ENCODE results near the gene ABCA2.

The ABCA2 gene

GRCh38 chr9:137022662-137023008 lies 5.4 kb downstream of the ABCA2 start:
- TF ChIP-seq ZFX (IDR thresholded peaks at IDR 0.05) = no peak
- no peak for TF ChIP-seq CTCF (conservative IDR thresholded peaks at IDR 0.05)
- peak overlapping the region; percentile 91 for H3K27ac ChIP-seq

GRCh38 chr9:137021979-137022661 lies 5.9 kb downstream of the ABCA2 start:
- TF ChIP-seq CTCF (conservative IDR thresholded peaks at IDR 0.05) = no peak
- no peak for TF ChIP-seq ZFX (IDR thresholded peaks at IDR 0.05)
- peak overlapping the region; percentile 91 for H3K27ac ChIP-seq

DNA sequence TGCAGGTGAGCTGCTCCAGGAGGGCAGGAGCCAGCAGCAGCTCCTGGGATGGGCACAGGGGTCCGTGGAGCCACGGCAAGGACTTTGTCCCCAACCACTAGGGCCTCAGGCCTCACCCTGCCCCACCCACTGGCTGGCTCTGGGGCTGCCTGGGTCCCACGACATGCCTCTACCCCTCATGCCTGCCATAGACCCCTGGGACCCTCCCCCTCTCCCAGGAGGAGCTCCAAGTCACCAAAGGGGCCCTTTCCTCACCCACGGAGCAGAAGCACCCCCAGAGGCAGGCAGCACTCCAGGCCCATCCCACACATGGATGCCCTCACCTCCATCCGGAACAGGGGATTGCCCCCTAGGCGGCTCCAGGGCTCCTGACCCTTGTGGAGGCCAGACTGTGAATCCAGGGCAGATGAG lies 6.5 kb downstream of the ABCA2 start:
- no peak overlapping the region for H3K27ac ChIP-seq
- no peak for TF ChIP-seq ZFX (IDR thresholded peaks at IDR 0.05)
- TF ChIP-seq CTCF (conservative IDR thresholded peaks at IDR 0.05) = no peak

DNA sequence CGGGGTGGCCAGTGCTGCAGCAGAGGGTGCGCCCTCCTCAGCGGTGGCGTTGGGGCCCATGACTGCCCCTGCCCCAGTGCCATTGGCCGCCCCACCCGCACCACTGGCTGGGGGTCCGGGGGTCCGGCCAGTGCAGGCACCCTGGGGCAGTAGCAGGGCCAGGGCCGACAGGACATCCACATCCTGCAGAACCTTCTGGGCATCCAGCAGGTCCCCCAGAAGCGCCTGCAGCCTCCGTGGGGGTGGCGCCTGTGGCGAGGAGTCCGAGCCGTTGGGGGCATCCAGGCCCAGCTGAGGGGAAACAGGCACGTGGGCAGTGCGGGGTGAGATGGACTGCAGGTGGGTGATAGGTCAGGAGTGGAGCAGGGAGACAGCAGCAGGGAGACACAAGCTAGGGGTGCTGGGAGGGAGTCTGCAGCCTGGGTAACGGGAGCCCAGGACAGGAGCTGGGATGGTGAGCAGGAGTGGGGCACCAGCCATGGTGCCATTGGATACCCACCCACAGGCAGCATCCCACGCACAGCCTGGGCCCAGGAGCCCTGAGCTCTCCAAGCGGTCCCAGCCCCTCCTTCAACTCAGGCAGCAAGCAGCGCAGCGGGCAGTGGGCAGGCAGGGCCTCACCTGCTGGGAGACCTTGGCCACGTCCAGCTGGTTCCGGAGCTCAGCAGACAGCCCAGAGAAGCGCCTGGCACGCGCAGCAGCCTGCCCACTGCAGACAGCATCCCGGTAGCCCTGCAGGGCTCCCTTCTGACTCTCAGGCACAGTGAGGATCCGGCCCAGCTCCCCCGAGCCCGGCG lies 7.1 kb downstream of the ABCA2 start:
- no peak overlapping the region for H3K27ac ChIP-seq
- no peak for TF ChIP-seq ZFX (IDR thresholded peaks at IDR 0.05)

GRCh38 chr9:137019891-137020683 lies 8.0 kb downstream of the ABCA2 start:
- no peak overlapping the region for H3K27ac ChIP-seq
- TF ChIP-seq ZFX (IDR thresholded peaks at IDR 0.05) (no peak), CTCF (conservative IDR thresholded peaks at IDR 0.05) (no peak)

GRCh38 chr9:137018761-137019559 lies 9.1 kb downstream of the ABCA2 start:
- TF ChIP-seq ZFX (IDR thresholded peaks at IDR 0.05) (no peak), CTCF (conservative IDR thresholded peaks at IDR 0.05) (no peak)
- H3K27ac ChIP-seq = no peak overlapping the region

GRCh38 chr9:137017791-137018497 lies 10.1 kb downstream of the ABCA2 start:
- TF ChIP-seq ZFX (IDR thresholded peaks at IDR 0.05) = no peak
- TF ChIP-seq CTCF (conservative IDR thresholded peaks at IDR 0.05) = no peak
- no peak overlapping the region for H3K27ac ChIP-seq

All from C4-2B (cell line).